Stimulated activated CD4-positive, alpha-beta T cell treated with anti-CD3 and anti-CD28 coated beads, Interleukin-4, amount 100 ng/mL, for 48 hours (primary cell): ENCODE measurements around the gene FAM120C.

Experiments
- DNase-seq, 2 donors: peaks; one replicate each; pipeline ENCODE4 v3.0.0-alpha.2; 2020; ENCODE audit warnings: low read depth in 2 of 2

The FAM120C gene

GRCh38 chrX:54043056-54043455, 140.0 kb downstream of the FAM120C start:
- DNase-seq: no peak

GRCh38 chrX:54042609-54043021, 140.4 kb downstream of the FAM120C start:
- peak in 1 of 2 donors; percentile 16 for DNase-seq

DNA sequence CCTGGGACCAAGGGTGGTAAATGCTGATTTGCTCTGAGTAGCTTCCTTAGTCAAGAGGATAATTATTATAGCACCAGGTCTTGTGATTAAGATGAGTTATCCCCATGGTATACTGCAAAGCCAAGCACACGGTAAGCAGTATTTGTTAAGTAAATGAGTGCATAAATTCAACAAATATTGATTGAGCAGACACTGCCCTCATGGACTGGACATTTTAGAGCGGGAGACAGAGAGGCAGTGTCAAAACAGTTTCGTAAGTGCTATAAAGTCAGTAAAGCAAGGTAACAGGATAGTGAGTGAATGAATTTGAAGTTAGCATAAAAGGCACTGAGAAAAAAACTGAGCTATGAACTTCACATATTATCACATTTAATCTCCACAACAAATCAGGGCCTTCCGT, 152.7 kb downstream of the FAM120C start:
- DNase-seq: no peak

- no peak for DNase-seq
Measured at GRCh38 chrX:54029529-54030143, 153.4 kb downstream of the FAM120C start.

- no peak for DNase-seq
Measured at GRCh38 chrX:54024350-54024749, 158.7 kb downstream of the FAM120C start.
